CD4-positive, alpha-beta T cell treated with Interleukin-17A for 1 hour (primary cell): ENCODE results near the gene PPP1R9B.

Source experiments
- DNase-seq: peaks from one replicate; pipeline ENCODE4 v3.0.0-alpha.2; 2020

The PPP1R9B gene

GRCh38 chr17:50122945-50123344 is 27.5 kb downstream of the PPP1R9B start:
- DNase-seq = no peak

GRCh38 chr17:50120475-50121253 is 29.8 kb downstream of the PPP1R9B start:
- DNase-seq = no peak

GRCh38 chr17:50118828-50119218 is 31.7 kb downstream of the PPP1R9B start:
- DNase-seq = no peak

GRCh38 chr17:50118076-50118827 is 32.2 kb downstream of the PPP1R9B start:
- DNase-seq = no peak

GRCh38 chr17:50117202-50118051 is 33.0 kb downstream of the PPP1R9B start:
- peak; percentile 62 for DNase-seq

GRCh38 chr17:50115756-50116155 is 34.7 kb downstream of the PPP1R9B start:
- DNase-seq = no peak

GRCh38 chr17:50114849-50115357 is 35.6 kb downstream of the PPP1R9B start:
- peak; percentile 68 for DNase-seq

- no peak for DNase-seq
These were observed 36.1 kb downstream of the PPP1R9B start for GRCh38 chr17:50114401-50114800.

- DNase-seq = no peak
These were observed 36.7 kb downstream of the PPP1R9B start for GRCh38 chr17:50113624-50114320.

GRCh38 chr17:50112694-50113093 is 37.8 kb downstream of the PPP1R9B start:
- DNase-seq = no peak

- no peak for DNase-seq
These were observed 38.5 kb downstream of the PPP1R9B start for GRCh38 chr17:50111673-50112655.

- DNase-seq = no peak
These were observed 39.7 kb downstream of the PPP1R9B start for GRCh38 chr17:50110591-50111349.

GRCh38 chr17:50109785-50110184 is 40.7 kb downstream of the PPP1R9B start:
- no peak for DNase-seq

- DNase-seq = no peak
These were observed 41.3 kb downstream of the PPP1R9B start for GRCh38 chr17:50109207-50109606.

GRCh38 chr17:50108556-50108955 is 41.9 kb downstream of the PPP1R9B start:
- no peak for DNase-seq

GRCh38 chr17:50107790-50108414 is 42.6 kb downstream of the PPP1R9B start:
- no peak for DNase-seq

GRCh38 chr17:50106393-50107131 is 43.9 kb downstream of the PPP1R9B start:
- DNase-seq = no peak

GRCh38 chr17:50105811-50106210 is 44.7 kb downstream of the PPP1R9B start:
- DNase-seq = no peak

GRCh38 chr17:50103941-50104340 is 46.5 kb downstream of the PPP1R9B start:
- no peak for DNase-seq
